GM12865 (cell line): Measurements from ENCODE around the gene CD44.

ENCODE experiments used
- DNase-seq: peaks from one replicate; pipeline ENCODE4 v3.0.0; 2010; ENCODE audit warnings: low read depth
- H3K4me3 ChIP-seq: 2 replicates; pipeline ENCODE4 v1.5.1; 2011; ENCODE audit warnings: mild to moderate bottlenecking, low read depth, low read length, control low read depth
- CTCF ChIP-seq: IDR thresholded peaks from 2 replicates; pipeline ENCODE4 v1.5.1; 2011; ENCODE audit warnings: low read length, control low read depth, low read depth, inconsistent platforms; ENCODE audit not compliant: insufficient read depth; ENCODE audit errors: missing control alignments

The CD44 gene

GRCh38 chr11:35099278-35100012 is 39.5 kb upstream of the CD44 start:
- no peak overlapping the region for H3K4me3 ChIP-seq
- TF ChIP-seq CTCF = no peak
- no peak for DNase-seq

- no peak for DNase-seq
- H3K4me3 ChIP-seq = no peak overlapping the region
- no peak for TF ChIP-seq CTCF
These were observed 39.0 kb upstream of the CD44 start for GRCh38 chr11:35100013-35100383.

GRCh38 chr11:35101223-35101622 is 37.7 kb upstream of the CD44 start:
- DNase-seq = no peak
- H3K4me3 ChIP-seq = no peak overlapping the region
- no peak for TF ChIP-seq CTCF

- TF ChIP-seq CTCF = no peak
- no peak for DNase-seq
- no peak overlapping the region for H3K4me3 ChIP-seq
These were observed 36.7 kb upstream of the CD44 start for GRCh38 chr11:35102267-35102666.

- no peak for TF ChIP-seq CTCF
- no peak for DNase-seq
- H3K4me3 ChIP-seq = no peak overlapping the region
These were observed 35.4 kb upstream of the CD44 start for GRCh38 chr11:35103366-35104208.

- no peak for DNase-seq
- no peak for TF ChIP-seq CTCF
- no peak overlapping the region for H3K4me3 ChIP-seq
These were observed 34.3 kb upstream of the CD44 start for GRCh38 chr11:35104655-35105054.
